ENCODE measurements around the gene CCDC80.
"Not testable (repeated sequence)": the region's sequence is repeated elsewhere in the genome, so short reads cannot be mapped to it uniquely, and the experiment has no call there.

CCDC80 gene

GRCh38 chr3:112640930-112641801 lies at the start of gene CCDC80:
CCDC80 (minus strand) TSS chr3:112641143; CDS start chr3:112639905, 1,238 bp downstream.
- DNase-seq, result no peak

GRCh38 chr3:112689989-112690388 lies 49.0 kb upstream of the CCDC80 start:
- DNase-seq, result no peak

GRCh38 chr3:112689385-112689784 lies 48.4 kb upstream of the CCDC80 start:
- DNase-seq, result no peak

- no peak for DNase-seq
Observed at GRCh38 chr3:112688819-112689218, 47.9 kb upstream of the CCDC80 start.

GRCh38 chr3:112688085-112688769 lies 47.3 kb upstream of the CCDC80 start:
- DNase-seq, result no peak

- DNase-seq, result no peak
Observed at GRCh38 chr3:112687616-112688015, 46.7 kb upstream of the CCDC80 start.

- no peak for DNase-seq
Observed at GRCh38 chr3:112687211-112687610, 46.3 kb upstream of the CCDC80 start.

- DNase-seq, result no peak
Observed at GRCh38 chr3:112685956-112686799, 45.2 kb upstream of the CCDC80 start.

- no peak for DNase-seq
Observed at GRCh38 chr3:112685420-112685819, 44.5 kb upstream of the CCDC80 start.

GRCh38 chr3:112682361-112682760 lies 41.4 kb upstream of the CCDC80 start:
- no peak for DNase-seq

- DNase-seq, result no peak
Observed at GRCh38 chr3:112681822-112682325, 40.9 kb upstream of the CCDC80 start.

- peak; percentile 58 for DNase-seq
Observed at GRCh38 chr3:112676659-112677234, 35.8 kb upstream of the CCDC80 start.

GRCh38 chr3:112675943-112676535 lies 35.1 kb upstream of the CCDC80 start:
- DNase-seq, result no peak

GRCh38 chr3:112675349-112675748 lies 34.4 kb upstream of the CCDC80 start:
- DNase-seq, result no peak

GRCh38 chr3:112672716-112673541 lies 32.0 kb upstream of the CCDC80 start:
- DNase-seq, result no peak

- DNase-seq, result no peak
Observed at GRCh38 chr3:112671930-112672715, 31.2 kb upstream of the CCDC80 start.

GRCh38 chr3:112670824-112671223 lies 29.9 kb upstream of the CCDC80 start:
- DNase-seq, result no peak

GRCh38 chr3:112667599-112667998 lies 26.7 kb upstream of the CCDC80 start:
- DNase-seq, result no peak

GRCh38 chr3:112665009-112665408 lies 24.1 kb upstream of the CCDC80 start:
- DNase-seq, result not testable (repeated sequence)

GRCh38 chr3:112656043-112656442 lies 15.1 kb upstream of the CCDC80 start:
- no peak for DNase-seq

Data from activated CD4-positive, alpha-beta T cell treated with anti-CD3 and anti-CD28 coated beads, Interleukin-2, amount 50 U/mL, for 1 hour (primary cell).